Mucosa of descending colon (tissue), 3 donors: ENCODE results near the gene RBM38. TPM values are rescaled to one million over a fixed set of nuclear protein-coding genes. Genes with fewer than 3 reads are reported as not detected.

Source experiments
- ATAC-seq: fragments of 200-7000 bp; cut with Tn5 transposase; one replicate; pipeline ENCODE4 v1.9.1; 2020; ENCODE audit warnings: mild to moderate bottlenecking, moderate library complexity
- DNase-seq, 3 donors: peaks; one replicate each; pipeline ENCODE4 v3.0.0-alpha.2; 2020
- H3K36me3 ChIP-seq: fragments of 200-600 bp; one replicate; pipeline ENCODE4 v1.8.0; 2021; ENCODE audit warnings: low read depth, mild to moderate bottlenecking
- H3K4me1 ChIP-seq: fragments of 200-600 bp; one replicate; pipeline ENCODE4 v1.8.0; 2021; ENCODE audit warnings: low read depth, mild to moderate bottlenecking
- H3K4me3 ChIP-seq: fragments of 200-600 bp; one replicate; pipeline ENCODE4 v1.8.0; 2021; ENCODE audit warnings: mild to moderate bottlenecking
- H3K9me3 ChIP-seq: fragments of 200-600 bp; one replicate; pipeline ENCODE4 v1.8.0; 2021; ENCODE audit warnings: mild to moderate bottlenecking
- intact Hi-C, 2 donors: fragments of 100-400 bp; cut with DNase I in 1 of 2; cut with micrococcal nuclease in 1 of 2; formaldehyde crosslinking; loops; one replicate each; pipeline versions ENCODE4 v1.11.0 to v1.11.1; 2022; cut with DNase I, micrococcal nuclease
- total RNA-seq, 3 donors: library from RNA; stranded (reverse); fragmentation: NEBNext Ultra II Directional in 2 of 3; extraction: Animal tissue kit (Norgen Biotek cat#: 25700) in 2 of 3; gene quantifications; one replicate each; pipeline versions ENCODE4 v1.2.1 to v1.2.4, GENCODE V29; 2021 to 2023
- TF ChIP-seq, protein P1 (sequence below): fragments of 200-600 bp; IDR thresholded peaks from one replicate; pipeline ENCODE4 v1.8.0; 2022; ENCODE audit warnings: antibody characterized with exemption, mild to moderate bottlenecking
- donor health status: DM: no; HTN: no; CAD: no; lungs with moderate emphysema.
- donor health status: DM: no; HTN: no; CAD: no.
- donor health status: DM: no; HTN: yes; CAD: no.

The RBM38 gene
- total RNA-seq, 3 donors from 2014 or later = 29.5 to 85.5 (median 36.8) TPM

DNA sequence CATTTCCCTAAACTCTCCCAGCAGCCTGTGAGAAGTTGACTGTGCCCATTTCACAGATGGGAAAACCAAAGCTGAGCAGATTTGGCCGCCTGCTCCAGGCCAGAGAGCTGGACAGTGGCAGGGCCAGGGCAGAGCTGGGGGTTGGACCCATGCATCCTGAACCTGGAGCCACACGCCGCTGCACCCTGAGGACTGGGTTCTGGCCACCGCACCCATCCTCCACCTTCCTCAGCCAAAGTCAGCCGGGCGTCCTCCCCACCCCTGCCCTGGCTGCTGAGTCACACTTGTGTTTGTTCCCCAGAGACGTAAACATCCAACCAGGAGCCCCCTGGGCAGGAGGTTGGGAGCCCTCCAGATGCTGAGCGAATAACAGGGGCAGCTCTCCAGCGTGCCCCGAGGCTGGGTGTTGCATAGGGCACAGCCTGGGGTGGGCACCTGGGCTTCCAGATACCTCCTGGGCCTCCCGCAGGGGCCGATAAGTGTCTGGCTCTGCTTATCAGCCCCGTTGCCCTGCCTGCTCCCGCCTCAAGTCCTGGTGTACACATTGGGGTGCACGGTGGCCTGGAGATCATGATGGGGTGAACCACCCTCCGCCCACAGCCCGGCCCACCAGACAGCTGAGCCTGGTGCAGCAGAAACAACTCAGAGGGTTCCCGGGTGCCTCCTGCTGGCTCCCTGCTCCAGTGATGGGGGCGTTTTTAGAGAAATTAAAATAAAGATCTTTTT lies 23.8 kb downstream of the RBM38 start:
- no peaks in the 10 kb centered on the region for H3K4me1 ChIP-seq
- no peaks in the 10 kb centered on the region for H3K36me3 ChIP-seq
- ATAC-seq (no peak), DNase-seq (no peak)
- TF ChIP-seq, protein P1, sequence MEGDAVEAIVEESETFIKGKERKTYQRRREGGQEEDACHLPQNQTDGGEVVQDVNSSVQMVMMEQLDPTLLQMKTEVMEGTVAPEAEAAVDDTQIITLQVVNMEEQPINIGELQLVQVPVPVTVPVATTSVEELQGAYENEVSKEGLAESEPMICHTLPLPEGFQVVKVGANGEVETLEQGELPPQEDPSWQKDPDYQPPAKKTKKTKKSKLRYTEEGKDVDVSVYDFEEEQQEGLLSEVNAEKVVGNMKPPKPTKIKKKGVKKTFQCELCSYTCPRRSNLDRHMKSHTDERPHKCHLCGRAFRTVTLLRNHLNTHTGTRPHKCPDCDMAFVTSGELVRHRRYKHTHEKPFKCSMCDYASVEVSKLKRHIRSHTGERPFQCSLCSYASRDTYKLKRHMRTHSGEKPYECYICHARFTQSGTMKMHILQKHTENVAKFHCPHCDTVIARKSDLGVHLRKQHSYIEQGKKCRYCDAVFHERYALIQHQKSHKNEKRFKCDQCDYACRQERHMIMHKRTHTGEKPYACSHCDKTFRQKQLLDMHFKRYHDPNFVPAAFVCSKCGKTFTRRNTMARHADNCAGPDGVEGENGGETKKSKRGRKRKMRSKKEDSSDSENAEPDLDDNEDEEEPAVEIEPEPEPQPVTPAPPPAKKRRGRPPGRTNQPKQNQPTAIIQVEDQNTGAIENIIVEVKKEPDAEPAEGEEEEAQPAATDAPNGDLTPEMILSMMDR = no peak
- no peaks in the 10 kb centered on the region for H3K9me3 ChIP-seq
- H3K4me3 ChIP-seq = no peak overlapping the region
- intact Hi-C loops = no loop called here

DNA sequence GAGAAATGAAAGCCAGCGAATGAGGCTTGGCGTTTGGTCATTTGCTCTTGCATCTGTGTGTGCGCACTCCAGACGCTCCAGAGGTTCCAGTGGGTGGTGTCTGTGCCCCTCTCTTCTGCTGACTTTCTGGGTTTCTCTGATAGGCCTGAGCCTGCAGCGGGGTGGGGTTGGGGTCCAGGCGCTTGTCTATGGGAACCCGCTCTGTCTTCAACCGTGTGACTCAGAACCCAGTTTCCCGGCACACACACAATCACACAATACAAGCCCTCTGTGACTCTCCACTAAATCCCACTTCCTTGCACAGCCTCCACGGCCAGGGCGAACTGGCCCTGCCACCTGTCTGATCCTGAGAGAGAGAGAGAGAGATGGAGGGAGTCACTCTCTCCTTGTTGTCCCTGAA lies 24.6 kb downstream of the RBM38 start:
- no peak for DNase-seq
- Histone ChIP-seq H3K36me3 (no peaks in the 10 kb centered on the region), H3K4me3 (no peak overlapping the region), H3K4me1 (no peaks in the 10 kb centered on the region), H3K9me3 (no peaks in the 10 kb centered on the region)
- TF ChIP-seq, protein P1 = no peak
- no peak for ATAC-seq
- intact Hi-C loops = no loop called here

DNA sequence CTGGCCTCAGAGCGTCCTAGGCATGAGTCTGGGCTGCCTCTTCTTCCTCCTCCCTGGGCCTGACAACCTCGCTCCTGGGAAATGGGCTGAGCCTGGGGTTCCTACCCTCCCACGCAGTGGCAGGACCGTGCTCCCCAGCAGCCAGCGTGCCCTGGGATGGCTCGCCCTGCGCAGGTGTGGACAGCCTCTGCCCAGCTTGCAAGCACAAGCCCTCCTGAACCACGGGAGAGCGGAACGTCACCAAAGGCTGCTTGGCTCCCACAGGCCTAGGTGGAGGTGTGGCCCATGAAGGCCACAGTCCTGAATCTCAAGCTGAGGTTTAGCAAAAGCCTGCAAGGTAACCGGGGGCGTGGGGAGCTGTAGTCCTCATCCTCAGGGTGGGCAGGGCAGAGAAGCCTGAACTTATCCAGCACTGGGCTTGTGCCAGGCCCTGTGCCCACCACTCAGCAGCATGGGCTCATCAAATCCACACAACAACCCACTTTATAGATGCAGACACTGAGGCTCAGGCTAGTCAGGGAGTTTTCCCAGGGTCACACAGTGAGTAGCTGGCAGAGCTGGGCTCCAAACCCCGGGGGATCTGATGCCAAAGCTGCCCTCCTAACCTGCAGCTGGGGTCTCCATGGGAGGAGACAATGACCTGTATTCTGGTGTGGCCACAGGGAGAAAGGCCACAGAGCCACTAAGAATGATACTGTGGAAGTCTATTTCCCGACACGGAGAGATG lies 25.3 kb downstream of the RBM38 start:
- Histone ChIP-seq H3K4me1 (no peaks in the 10 kb centered on the region), H3K9me3 (no peaks in the 10 kb centered on the region), H3K36me3 (no peaks in the 10 kb centered on the region), H3K4me3 (no peak overlapping the region)
- TF ChIP-seq, protein P1 = no peak
- no peak for ATAC-seq
- no peak for DNase-seq
- intact Hi-C loops = no loop called here

DNA sequence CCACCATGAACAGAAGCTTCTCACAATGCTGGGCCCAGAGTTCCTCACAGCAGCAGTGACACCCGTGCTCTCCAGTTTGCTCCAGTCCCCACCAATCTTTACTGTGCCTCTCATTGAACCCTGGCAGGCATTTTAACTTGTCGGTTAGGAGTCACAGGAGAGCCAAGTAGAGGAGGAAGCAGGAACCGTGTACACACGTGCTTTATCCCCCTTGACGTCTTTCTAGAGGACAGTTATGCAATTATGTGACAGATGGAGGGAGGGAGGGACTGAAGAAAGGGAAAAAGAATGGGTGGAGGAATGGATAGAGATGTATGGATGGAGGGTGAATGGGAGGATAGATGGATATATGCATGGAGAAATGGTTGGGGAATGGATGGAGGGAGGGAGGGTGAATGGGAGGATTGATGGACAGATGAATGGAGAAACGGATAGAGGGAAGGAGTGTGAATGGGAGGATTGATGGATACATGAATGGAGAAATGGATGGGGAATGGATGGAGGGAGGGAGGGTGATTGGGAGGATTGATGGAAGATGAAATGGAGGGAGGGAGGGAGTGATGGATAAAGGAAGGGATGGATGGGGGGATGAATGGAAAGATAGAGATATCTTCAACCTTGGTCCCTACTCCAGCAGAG lies 26.0 kb downstream of the RBM38 start:
- DNase-seq (no peak), ATAC-seq (no peak)
- no peak overlapping the region for H3K4me3 ChIP-seq

More for the DNA sequence above, 26.0 kb downstream of the RBM38 start:
- intact Hi-C loops = no loop called here
- Histone ChIP-seq H3K4me1 (no peaks in the 10 kb centered on the region), H3K9me3 (no peaks in the 10 kb centered on the region), H3K36me3 (no peaks in the 10 kb centered on the region)
- TF ChIP-seq, protein P1 = no peak
